ENCODE measurements around the gene TEX54.
"Not testable (repeated sequence)": the region's sequence is repeated elsewhere in the genome, so short reads cannot be mapped to it uniquely, and the experiment has no call there.

Gene TEX54

DNA sequence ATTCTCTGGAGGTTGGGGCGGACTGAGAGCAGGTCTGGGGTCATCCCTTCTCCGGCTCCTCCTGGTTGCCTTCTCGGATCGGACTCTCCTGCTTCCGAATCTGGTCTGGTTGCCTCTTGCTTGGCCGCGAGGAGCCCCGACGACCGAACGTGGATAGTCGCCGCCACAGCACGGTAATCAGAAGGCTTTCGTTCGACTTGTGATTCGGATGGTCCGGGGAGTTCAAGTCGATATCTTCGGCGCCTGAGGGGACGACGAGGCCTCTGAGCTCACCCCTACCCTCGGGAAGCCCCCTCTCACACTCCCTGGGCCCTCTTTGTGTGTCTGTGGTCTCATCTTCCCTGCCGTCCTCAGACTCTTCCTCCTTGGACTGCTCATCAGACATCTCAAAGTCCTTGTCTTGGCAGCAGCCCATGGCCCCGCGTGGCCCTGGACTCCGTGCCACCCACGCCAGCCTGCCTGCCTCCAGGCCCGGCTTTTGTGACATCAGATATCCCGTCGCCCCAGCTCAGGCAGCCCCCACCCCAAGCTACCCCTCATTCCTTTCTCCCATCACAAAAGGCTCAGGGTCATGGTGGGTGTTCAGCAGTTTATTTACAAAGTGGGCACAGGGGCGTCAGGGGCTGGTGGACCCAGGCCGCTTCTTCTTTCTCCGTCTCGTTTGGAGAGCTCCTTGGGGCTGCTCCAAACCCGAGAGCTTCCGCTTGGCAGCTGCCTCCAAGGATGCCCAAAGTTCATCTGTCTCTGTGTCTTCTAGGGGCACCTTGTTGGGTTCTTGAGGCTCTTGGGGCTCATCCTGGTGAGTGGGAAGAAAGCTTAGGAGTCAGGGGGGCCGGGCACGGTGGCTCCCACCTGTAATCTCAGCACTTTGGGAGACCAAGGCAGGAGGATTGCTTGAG lies at the start of gene TEX54:
TSS of gene TEX54 (minus strand) at position 506 of the 899 bp plus-strand sequence.
- FAIRE-seq = no peak

DNA sequence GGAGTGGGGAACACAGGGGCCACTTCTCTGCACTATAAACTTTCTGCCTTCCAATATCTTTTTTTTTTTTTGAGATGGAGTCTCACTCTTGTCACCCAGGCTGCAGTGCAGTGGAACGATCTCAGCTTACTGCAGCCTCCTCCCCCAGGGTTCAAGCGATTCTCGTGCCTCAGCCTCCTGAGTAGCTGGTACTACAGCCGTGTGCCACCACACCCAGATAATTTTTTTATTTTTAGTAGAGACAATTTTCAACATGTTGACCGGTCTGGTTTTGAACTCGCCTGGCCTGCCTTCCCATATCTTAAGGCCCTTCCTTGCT lies 49.7 kb upstream of the TEX54 start:
- no peak for FAIRE-seq

DNA sequence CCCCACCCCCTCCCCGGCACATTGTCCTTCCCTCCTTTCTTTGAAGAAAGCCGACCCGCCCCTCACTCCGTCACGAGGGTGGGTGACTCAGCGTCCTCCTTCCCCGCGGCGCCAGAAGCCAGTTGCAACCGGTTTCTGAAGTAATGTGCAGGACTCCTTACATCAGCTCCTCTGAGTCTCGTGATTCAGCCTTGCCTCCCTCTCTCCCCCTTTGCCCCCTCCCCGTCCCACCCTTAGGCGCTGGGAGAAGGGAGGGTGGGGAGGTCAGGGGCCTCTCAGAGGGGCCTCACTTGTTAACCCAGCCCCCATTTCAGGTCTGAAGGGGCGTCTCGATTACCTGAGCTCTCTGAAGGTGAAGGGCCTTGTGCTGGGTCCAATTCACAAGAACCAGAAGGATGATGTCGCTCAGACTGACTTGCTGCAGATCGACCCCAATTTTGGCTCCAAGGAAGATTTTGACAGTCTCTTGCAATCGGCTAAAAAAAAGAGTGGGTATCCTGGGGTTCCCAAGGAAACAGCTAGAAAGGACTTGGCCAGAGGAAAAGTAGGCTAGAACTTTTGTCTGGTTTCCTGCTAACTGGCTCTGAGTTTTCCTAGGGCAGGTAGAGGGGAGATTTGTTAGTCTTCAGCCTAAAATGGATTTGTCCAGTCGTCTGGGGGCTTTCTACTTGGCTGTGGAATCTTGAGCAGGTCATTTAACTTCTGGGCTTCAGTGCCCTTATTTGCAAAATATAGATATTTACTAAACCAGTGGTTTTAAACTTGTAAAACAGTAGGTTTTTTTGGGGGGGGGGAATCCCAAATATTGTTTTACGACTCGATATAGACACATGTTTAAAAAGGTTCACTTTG lies 49.2 kb upstream of the TEX54 start:
- FAIRE-seq = no peak

DNA sequence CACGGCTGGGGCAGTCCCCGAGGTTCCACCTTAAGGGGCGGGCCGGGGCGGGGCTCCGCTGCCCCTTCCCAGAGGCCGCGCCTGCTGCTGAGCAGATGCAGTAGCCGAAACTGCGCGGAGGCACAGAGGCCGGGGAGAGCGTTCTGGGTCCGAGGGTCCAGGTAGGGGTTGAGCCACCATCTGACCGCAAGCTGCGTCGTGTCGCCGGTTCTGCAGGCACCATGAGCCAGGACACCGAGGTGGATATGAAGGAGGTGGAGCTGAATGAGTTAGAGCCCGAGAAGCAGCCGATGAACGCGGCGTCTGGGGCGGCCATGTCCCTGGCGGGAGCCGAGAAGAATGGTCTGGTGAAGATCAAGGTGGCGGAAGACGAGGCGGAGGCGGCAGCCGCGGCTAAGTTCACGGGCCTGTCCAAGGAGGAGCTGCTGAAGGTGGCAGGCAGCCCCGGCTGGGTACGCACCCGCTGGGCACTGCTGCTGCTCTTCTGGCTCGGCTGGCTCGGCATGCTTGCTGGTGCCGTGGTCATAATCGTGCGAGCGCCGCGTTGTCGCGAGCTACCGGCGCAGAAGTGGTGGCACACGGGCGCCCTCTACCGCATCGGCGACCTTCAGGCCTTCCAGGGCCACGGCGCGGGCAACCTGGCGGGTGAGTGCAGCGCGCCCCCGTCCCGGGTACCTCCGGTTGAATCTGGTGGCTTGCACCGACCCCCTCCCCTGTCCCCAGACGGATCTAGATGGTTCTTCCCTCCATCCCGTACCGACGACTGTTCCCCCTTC lies 48.4 kb upstream of the TEX54 start, which contains the start of gene SLC3A2:
TSS of gene SLC3A2 (plus strand) at position 94 of the 776 bp plus-strand sequence. CDS start at position 222, 128 bp downstream.
- no peak for FAIRE-seq

DNA sequence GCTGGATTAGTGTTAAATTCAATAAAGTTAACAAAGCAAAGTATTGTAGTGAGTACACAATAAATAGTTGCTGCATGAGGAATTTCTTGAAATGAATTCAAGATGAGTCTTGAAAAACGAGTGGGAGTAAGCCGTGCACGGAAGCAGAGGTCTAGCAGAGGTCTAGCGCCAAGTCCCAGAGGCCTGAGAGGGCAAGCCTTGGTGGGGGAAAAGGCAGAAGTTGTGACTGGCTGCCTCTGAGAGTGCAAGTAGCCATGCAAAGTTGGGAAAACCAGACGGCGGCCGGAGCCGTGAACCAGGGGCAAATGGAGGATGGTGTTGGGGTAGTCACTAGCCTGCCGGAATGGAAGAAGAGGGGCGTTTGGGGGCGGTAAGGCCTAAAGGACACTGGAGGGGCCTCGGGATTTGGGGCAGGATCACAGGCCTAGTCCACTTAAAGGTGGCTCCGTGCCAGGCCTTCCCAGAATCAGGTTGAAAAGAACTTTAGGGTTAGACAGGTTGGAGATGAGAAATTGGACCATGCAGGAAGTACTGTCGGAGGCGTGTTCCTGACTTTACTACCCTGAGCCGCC lies 47.7 kb upstream of the TEX54 start:
- FAIRE-seq = no peak

DNA sequence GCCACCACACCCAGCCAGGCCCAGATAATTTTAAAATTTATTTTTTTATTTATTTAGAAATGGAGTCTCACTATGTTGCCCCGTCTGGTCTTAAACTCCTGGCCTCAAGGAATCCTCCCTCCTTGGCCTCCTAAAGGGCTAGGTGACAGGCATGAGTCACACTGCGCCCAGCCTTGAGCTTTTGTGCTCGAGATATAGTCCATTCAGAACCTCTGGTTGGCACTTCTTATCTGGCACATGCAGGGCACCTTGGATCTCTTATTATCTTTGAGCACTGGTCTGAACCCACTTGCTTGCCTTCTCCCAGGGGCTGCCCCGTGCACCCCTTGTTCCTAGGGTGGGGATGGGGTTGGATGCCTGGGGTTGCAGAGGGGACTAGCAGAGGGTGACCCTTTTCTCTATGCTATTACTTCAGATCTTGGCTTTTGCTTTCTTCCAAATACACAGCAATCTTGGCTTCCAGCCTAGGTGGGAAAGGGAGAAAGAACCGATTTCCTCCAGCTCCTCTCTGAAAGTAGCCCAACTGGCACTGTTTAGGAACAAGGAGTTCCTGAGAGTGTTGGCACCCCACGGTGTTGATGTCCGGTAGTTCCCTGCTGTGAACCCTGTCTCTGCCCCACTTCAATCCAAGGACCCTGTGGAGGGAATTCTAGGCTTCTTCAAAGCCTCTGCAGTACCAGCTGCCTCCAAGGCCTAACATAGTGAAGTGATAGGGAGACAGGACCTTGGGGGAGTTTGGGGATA lies 46.8 kb upstream of the TEX54 start:
- FAIRE-seq = no peak

DNA sequence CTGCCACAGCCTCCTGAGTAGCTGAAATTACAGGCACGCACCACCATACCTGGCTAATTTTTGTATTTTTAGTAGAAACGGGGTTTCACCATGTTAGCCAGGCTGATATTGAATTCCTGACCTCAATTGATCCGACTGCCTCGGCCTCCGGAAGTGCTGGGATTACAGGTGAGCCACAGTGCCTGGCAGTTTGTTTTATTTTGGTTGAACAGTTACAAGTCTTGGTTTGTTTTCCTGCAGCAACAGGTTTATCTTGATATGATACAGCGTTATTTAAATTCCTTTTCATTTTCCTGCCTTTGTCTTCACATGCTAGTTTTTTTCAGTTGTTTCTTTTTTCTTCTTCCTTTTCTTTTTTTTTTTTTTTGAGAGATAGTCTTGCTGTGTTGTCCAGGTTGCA lies 44.1 kb upstream of the TEX54 start:
- no peak for FAIRE-seq

DNA sequence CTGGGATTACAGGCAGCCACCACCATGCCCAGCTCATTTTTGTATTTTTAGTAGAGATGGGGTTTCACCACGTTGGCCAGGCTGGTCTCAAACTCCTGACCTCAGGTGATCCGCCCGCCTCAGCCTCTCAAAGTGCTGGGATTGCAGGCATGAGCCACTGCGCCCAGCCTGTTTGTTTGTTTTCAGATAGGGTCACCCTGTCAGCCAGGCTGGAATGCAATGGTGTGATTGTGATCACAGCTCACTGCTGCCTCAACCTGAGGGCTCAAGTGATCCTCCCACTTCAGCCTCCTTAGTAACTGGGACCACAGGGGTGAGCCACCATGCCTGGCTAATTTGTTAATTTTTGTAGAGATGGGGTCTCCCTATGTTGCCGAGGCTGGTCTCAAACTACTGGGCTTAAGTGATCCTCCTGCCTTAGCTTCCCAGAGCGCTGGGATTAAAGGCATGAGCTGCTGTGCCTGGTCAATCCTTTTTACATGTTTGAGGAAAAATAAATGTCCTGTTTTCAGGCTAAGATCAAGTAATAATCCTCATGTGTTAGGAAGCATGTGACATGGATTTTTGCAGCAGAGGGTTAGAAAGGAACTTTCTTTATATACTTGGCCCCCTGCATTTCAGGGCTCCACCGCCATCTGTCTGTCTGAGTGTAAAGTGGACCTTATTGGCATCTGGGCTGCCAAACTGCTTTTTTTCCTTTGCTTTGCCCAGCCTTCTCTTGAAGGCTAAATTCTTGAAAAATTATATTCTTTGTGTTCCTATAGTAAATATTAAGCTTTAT lies 43.2 kb upstream of the TEX54 start:
- no peak for FAIRE-seq

DNA sequence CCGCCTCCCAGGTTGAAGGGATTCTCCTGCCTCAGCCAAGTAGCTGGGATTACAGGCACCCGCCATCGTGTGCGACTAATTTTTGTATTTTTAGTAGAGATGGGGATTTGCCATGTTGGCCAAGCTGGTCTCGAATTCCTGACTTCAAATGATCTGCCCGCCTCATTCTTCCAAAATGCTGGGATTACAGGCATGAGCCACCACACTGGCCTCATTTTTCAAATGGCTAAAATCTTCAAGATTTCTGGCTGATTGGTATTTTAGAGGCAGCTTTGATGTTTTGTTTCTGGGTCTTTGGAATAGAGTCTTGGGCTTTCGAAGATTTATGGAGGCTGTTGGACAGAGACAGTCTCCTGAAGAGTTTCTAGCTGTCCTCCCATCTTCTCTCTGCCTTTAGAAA lies 42.2 kb upstream of the TEX54 start:
- FAIRE-seq = no peak

DNA sequence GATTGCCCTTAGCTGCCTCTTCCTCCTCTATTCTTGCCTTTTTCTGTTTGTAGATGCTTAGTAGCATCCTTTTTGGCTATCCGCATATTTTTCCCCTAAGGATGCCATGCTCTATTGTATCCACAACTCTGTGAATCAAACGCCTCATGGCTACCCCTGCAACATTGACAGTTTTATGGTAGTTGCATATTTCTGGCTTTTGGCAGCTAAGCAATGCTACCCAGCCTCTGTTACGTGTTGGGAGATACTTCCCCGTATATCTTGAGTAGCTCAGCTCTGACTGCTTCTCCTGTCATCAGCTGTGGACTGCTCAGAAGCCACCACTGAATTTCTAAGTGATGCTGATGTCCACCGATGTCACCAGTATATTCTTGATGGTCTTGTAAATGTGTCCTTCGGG lies 33.0 kb upstream of the TEX54 start:
- FAIRE-seq = no peak

DNA sequence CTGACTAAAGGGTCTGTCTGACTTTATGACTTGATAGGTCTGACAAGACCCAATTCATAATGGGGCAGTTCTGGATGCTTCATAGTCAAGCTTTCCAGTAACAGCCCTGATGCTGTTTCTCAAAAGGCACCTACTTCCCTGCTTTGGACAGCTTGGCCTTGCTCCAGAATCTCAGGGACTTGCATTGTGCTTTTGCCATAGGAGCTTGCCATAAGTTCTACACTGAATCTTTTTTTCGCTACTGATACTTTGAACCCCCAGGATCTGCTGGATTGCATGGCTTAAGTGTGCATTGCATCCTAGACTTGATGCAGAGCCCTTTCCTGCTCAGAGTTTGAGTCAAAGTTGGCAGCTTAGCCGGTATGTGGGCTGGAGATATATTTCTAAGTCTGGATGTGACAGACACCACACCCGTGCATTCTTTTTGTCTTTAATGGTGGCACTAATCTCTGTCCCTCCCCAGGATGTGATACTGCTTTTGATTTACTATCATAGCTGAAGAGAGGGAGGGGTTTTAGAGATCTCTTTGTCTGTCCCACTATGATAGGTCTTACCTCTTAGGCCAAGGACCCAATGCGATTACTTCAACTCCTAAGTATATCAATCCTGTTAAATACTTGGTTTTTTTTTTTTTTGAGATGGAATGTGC lies 31.2 kb upstream of the TEX54 start:
- no peak for FAIRE-seq

DNA sequence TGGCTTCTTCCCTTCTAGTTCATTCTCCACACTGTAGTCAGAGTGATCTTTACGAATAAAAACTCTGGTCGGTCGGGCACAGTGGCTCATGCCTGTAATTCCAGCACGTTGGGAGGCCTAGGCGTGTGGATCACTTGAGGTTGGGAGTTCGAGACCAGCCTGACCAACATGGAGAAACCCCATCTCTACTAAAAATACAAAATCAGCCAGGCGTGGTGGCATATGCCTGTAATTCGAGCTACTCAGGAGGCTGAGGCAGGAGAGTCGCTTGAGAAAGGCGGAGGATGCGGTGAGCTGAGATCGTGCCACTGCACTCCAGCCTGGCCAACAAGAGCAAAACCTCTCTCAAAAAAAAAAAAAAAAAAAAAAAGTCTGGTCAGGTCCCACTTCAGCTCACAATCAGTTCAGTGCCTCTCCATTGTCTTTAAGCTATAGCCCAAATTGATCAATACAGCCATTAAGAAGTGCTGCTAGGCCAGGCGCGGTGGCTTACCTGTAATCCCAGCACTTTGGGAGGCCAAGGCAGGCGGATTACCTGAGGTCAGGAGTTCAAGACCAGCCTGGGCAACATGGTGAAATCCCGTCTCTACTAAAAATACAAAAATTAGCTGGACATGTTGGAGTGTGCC lies 29.0 kb upstream of the TEX54 start:
- not testable (repeated sequence) for FAIRE-seq

DNA sequence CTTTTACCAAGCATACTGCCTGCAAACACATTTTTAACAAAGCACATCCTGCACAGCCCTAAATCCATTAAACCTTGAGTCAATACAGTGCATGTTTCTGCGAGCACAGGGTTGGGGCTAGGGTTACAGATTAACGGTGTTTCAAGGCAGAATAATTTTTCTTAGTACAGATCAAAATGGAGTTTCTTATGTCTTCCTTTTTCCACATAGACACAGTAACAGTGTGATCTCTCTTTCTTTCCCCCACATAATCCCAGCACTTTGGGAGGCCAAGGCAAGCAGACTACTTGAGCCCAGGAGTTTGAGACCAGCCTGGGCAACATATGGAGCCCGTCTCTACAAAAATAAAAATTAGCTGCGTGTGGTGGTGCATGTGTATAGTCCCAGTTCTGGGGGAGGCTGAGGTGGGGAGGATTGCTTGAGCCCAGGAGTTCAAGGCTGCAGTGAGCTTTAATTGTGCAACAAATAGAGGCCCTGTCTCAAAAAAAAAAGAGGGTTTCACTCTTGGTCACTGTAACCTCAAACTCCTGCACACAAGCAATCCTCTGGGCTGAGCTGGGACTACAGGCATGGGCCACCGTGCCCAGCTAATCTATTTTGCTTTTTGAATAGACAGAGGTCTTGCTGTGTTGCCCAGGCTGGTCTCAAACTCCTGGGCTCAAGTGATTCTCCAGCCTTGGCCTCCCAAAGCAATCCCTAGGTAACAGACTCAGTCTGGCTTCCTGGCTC lies 28.4 kb upstream of the TEX54 start:
- no peak for FAIRE-seq

DNA sequence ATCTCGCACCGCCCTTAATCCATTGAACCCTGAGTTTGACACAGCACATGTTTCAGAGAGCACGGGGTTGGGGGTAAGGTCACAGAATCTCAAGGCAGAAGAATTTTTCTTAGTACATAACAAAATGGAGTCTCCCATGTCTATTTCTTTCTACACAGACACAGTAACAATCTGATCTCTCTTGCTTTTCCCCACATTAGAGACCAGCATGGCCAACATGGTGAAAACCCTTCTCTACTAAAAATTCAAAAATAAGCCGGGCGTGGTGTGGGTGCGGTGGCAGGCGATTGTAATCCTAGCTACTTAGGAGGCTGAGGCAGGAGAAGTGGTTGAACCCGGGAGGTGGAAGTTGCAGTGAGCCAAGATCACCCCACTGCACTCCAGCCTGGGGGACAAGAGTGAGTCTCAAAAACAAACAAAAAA lies 26.7 kb upstream of the TEX54 start:
- not testable (repeated sequence) for FAIRE-seq

DNA sequence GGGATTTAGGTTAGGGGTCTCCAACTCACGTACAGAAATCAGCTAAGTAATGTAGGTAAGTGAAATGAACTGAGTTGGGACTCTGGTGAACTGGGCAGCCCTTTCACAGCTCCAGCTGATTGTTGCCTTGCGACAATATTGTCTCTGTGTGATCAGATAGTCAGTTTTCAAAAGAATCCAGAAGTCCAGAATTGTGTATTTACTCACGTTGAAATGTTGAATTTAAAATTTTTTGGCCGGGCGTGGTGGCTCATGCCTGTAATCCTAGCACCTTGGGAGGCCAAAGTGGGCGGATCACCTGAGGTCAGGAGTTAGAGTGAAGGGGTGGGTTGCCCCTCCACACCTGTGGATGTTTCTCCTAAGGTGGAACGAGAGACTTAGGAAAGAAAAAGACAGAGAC lies 25.6 kb upstream of the TEX54 start:
- FAIRE-seq = no peak

DNA sequence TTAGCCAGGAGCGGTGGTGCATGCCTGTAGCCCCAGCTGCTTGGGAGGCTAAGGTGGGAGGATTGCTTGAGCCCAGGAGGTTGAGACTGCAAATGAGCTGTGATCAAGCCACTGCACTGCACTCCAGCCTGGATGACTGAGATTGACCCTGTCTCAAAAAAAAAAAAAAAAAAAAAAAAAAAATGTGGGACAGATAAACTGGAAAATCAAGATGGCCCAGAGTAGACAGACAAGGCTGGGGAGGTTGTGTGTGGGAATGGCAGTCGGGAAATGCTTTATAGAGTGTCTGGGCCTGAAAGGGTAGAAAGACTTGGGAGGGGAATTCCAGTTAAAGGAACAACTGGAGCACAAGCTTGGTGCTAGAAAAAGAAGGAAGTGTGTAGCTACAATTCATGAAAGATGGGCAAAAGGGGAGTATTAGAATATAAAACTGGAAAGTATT lies 24.9 kb upstream of the TEX54 start:
- no peak for FAIRE-seq

DNA sequence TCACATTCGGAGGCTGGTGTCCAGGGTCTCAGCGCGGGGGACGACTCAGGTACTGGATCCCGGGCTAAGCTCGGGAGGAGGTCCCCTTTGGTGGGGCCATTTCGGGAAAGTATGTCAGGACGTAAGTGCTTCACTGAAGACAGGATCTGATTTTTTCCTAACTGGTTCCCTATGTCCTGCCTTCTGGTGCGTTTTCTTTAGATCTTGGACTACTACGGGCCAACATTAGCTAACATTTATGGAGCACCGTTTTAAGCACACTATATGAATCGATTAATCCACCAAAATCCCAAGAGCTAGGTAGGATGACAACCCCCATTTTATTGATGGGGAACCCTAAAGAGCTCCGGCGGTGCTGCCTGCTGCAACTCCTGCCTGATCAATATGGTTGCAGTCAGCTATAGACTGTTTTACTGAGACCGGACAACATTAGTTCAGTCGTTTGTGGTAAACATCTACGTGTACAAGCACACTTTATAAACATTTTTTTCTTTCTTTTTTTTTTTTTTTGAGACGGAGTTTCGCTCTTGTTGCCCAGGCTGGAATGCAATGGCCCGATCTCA lies 23.8 kb upstream of the TEX54 start:
- FAIRE-seq = no peak

DNA sequence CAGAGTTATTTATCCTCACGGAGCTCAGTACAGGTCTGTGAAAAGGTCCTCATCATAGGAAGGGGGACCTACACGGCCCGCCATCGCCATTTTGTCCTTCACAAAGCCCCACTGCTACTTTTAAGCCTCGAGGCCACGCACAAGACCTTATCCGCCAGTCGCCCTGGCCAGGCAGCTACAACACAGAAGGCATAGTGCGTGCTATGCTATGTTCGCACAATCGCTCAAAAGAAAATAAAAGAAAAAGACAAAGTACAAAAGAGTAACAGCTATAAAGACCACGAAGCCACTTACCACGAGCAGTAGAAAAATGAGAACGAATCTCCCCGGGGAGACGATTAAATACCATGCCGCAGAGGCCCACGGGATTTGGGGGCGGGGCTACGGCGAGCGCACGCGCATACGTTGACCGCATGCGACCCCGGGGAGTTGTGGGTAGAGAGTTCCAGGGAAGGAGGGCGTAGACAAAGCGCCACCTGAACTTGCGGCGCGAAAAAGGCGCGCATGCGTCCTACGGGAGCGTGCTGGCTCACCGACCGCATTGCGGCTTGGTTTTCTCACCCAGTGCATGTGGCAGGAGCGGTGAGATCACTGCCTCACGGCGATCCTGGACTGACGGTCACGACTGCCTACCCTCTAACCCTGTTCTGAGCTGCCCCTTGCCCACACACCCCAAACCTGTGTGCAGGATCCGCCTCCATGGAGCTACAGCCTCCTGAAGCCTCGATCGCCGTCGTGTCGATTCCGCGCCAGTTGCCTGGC lies 23.1 kb upstream of the TEX54 start:
- FAIRE-seq = no peak

All from islet of Langerhans (tissue), 1 donor.